ENCODE data around the gene GEMIN5. TPM values are rescaled to one million over a fixed set of nuclear protein-coding genes. Genes with fewer than 3 reads are reported as not detected.

Gene GEMIN5
- total RNA-seq, 4 donors from 2014 or later, result 16.7 to 20.5 (median 18.9) TPM

GRCh38 chr5:154885439-154885838, 52.6 kb downstream of the GEMIN5 start:
- no peak overlapping the region for H3K4me3 ChIP-seq (ENCODE audit: low read depth, poor library complexity, severe bottlenecking)
- 89 to 91% methylated on average over 2 of the region's 2 CpGs for WGBS, 2 donors
- TF ChIP-seq CTCF (IDR thresholded peaks at IDR 0.05), result no peak
- TF ChIP-seq POLR2A (IDR thresholded peaks at IDR 0.05), result no peak

GRCh38 chr5:154884424-154884823, 53.6 kb downstream of the GEMIN5 start:
- intact Hi-C loops (cut with DNase I; ENCODE audit: low total_unique reads), result no loop called here
- 87 to 88% methylated on average over 8 of the region's 8 CpGs for WGBS, 2 donors
- DNase-seq (ENCODE audit: low spot score in 2 of 2), result peak in 1 of 2 donors; percentile 37
- no peak for TF ChIP-seq CTCF (IDR thresholded peaks at IDR 0.05)
- no peak for TF ChIP-seq POLR2A (IDR thresholded peaks at IDR 0.05)
- H3K4me3 ChIP-seq (ENCODE audit: low read depth, poor library complexity, severe bottlenecking), result no peak overlapping the region

More at GRCh38 chr5:154885439-154885838, 52.6 kb downstream of the GEMIN5 start:
- intact Hi-C loops (cut with DNase I; ENCODE audit: low total_unique reads), result no loop called here
- no peak for DNase-seq (ENCODE audit: low spot score in 2 of 2)

GRCh38 chr5:154881986-154882385, 56.0 kb downstream of the GEMIN5 start:
- H3K4me3 ChIP-seq (ENCODE audit: low read depth, poor library complexity, severe bottlenecking), result no peak overlapping the region
- TF ChIP-seq POLR2A (IDR thresholded peaks at IDR 0.05), result no peak
- TF ChIP-seq CTCF (IDR thresholded peaks at IDR 0.05), result no peak
- WGBS, 2 donors, result 57 to 75% methylated on average over 4 of the region's 4 CpGs
- intact Hi-C loops (cut with DNase I; ENCODE audit: low total_unique reads), result no loop called here
- no peak for DNase-seq (ENCODE audit: low spot score in 2 of 2)

- H3K4me3 ChIP-seq (ENCODE audit: low read depth, poor library complexity, severe bottlenecking), result no peak overlapping the region
- peak in 1 of 2 donors; percentile 75 for DNase-seq (ENCODE audit: low spot score in 2 of 2)
- 94 to 96% methylated on average over 14 of the region's 14 CpGs for WGBS, 2 donors
- TF ChIP-seq CTCF (IDR thresholded peaks at IDR 0.05) (no peak), POLR2A (IDR thresholded peaks at IDR 0.05) (no peak)
- intact Hi-C loops (cut with DNase I; ENCODE audit: low total_unique reads), result no loop called here
Observed at GRCh38 chr5:154878642-154879335, 59.2 kb downstream of the GEMIN5 start.

GRCh38 chr5:154873791-154874331, 64.2 kb downstream of the GEMIN5 start:
- TF ChIP-seq POLR2A (IDR thresholded peaks at IDR 0.05) (no peak), CTCF (IDR thresholded peaks at IDR 0.05) (no peak)
- intact Hi-C loops (cut with DNase I; ENCODE audit: low total_unique reads), result no loop called here
- DNase-seq (ENCODE audit: low spot score in 2 of 2), result no peak
- 89 to 94% methylated on average over 5 of the region's 5 CpGs for WGBS, 2 donors
- H3K4me3 ChIP-seq (ENCODE audit: low read depth, poor library complexity, severe bottlenecking), result no peak overlapping the region
